Measurements from ENCODE around the gene PTPRN2.
"Not testable (repeated sequence)": the region's sequence is repeated elsewhere in the genome, so short reads cannot be mapped to it uniquely, and the experiment has no call there.

PTPRN2 gene

DNA sequence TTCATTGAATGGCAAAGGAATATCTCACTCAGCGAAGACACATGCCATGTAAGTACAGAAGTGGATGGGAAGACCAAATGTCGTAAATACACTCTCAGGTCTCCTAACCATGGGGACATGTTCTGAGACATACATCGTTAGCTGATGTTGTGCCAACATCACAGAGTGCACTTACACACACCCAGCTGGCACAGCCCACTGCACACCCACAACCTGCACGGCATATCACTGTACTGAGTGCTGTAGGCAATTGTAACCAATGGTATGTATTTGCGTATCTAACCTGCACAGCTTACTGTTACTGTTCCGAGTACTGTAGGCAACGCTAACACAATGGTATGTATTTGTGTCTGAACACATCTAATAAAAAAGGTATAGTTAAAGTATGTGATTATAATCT lies 550.4 kb downstream of the PTPRN2 start:
- FAIRE-seq = no peak
- DNase-seq (ENCODE audit: insufficient read length, low spot score) = no peak

DNA sequence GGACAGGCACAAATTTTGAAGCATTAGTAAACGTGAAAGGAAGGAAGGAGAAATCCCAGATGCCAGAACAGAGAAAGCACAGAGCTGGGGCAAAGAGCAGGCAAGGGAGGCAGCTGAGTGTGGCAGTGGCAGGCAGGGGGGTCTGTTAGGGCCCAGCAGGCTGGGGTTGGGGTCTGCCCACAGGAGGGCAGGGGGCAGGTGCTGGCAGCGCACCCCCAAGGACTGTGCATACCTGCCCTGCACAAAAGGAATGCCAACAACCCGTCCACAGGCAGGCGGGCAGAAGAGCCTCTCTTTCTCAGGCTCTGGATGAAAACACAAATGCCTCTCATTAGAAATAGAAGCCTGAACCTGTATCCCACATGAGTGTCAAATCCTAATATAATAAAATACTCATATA lies 552.3 kb downstream of the PTPRN2 start:
- TF ChIP-seq POLR2A (IDR thresholded peaks at IDR 0.05; ENCODE audit: low read depth, low read length) = no peak
- no peak for DNase-seq (ENCODE audit: insufficient read length, low spot score)
- no peak for FAIRE-seq

More for the DNA sequence above, 550.4 kb downstream of the PTPRN2 start:
- TF ChIP-seq POLR2A (IDR thresholded peaks at IDR 0.05; ENCODE audit: low read depth, low read length) = no peak

DNA sequence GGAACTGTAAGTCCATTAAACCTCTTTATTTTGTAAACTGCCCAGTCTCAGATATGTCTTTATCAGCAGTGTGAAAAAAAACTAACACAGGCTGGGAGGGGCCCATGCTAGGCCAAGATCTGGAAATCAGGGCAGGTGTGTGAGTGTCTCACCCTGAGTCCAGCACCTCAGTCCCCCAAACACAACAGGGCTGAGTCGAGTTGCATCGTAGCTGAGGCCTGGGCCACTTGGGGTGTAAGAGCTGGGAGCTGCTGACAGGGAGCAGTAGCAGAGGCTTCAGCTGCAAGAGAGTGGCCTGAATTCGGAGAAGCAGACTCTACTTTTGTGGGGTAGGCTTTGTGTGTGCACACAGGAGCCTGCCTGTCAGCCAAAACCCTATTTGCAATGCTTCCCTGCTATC lies 553.1 kb downstream of the PTPRN2 start:
- DNase-seq (ENCODE audit: insufficient read length, low spot score) (no peak), FAIRE-seq (no peak)
- no peak for TF ChIP-seq POLR2A (IDR thresholded peaks at IDR 0.05; ENCODE audit: low read depth, low read length)

DNA sequence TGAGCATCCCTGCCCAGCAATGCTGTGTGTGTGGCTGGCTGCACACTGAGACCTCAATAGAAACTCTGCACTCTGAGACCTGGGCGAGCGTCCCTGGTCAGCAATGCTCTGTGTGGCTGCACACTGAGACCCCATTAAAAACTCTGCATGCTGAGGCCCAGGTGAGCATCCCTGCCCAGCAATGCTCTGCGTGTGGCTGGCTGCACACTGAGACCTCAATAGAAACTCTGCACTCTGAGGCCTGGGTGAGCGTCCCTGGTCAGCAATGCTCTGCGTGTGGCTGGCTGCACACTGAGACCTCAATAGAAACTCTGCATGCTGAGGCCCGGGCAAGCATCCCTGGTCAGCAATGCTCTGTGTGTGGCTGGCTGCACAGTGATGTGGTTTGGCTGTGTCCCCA lies 553.7 kb downstream of the PTPRN2 start:
- FAIRE-seq; DNase-seq (ENCODE audit: insufficient read length, low spot score): not testable (repeated sequence)

DNA sequence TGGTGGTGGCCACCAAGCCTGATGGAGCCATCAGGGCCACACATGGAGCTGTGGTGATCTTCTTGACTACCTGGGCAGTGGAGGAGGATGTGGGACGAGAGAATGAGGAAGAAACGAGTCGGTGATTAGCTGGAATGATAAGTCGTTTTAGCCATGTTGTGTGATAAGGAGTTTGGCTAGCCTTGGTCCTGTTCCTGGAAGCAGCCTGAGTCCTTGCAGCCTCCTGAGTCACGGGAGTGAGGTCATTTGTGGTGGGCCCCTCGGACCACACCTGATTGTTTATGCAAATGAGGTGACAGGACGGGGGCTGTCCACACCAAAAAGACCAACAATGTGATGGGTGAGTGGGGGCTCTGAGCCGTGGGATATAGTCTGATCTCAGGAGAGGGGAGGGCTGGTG lies 554.4 kb downstream of the PTPRN2 start:
- no peak for TF ChIP-seq POLR2A (IDR thresholded peaks at IDR 0.05; ENCODE audit: low read depth, low read length)
- DNase-seq (ENCODE audit: insufficient read length, low spot score) = no peak
- FAIRE-seq = no peak

DNA sequence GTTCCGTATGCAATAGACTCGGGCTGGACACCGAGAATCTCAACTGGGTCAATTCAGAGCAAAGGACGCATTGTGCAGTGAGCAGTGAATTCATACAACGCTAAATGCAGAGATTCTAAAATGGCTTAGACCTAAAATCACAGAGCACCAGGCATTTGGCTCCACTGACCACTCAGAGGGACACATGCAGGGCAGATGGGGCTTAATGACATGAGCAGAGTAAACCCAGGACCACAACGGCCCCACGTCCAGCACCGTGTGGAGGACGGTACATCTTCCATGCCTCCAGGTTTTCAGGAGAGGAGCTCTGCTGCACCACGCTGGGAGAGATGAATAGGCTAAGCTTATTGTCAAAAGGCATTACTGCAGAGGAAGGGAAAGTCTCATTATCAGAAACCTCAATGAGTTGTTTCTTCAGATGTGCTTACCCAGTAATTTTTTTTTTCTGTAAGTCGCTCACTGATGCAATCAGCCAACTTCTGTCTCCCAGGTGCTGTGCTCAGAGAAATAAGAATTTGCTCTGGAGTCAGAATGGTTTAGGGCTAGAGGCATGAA lies 555.0 kb downstream of the PTPRN2 start:
- TF ChIP-seq POLR2A (IDR thresholded peaks at IDR 0.05; ENCODE audit: low read depth, low read length) = no peak
- no peak for FAIRE-seq
- DNase-seq (ENCODE audit: insufficient read length, low spot score) = no peak

DNA sequence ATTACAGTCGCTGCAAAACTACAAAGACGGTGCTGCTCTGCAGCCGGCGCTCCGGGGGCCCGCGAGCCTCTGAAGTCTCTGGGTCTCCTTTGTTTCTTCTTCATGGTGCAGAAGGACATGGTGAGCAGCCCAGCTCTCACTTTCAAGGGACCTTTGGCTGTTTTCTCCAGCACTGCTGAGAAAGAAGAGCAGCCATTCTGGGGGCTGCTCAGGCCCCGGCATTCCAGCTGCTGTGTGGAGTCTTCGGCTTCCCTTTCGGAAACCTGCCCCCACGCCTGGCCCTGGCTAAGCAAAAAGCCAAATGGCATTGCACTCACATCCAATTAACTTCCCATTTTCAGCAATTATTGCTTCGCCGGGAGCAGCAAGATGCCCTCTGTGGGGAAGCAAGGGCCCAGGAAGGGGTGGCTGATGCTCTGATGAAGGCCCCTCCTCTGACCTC lies 555.7 kb downstream of the PTPRN2 start:
- FAIRE-seq = no peak
- no peak for TF ChIP-seq POLR2A (IDR thresholded peaks at IDR 0.05; ENCODE audit: low read depth, low read length)
- no peak for DNase-seq (ENCODE audit: insufficient read length, low spot score)

DNA sequence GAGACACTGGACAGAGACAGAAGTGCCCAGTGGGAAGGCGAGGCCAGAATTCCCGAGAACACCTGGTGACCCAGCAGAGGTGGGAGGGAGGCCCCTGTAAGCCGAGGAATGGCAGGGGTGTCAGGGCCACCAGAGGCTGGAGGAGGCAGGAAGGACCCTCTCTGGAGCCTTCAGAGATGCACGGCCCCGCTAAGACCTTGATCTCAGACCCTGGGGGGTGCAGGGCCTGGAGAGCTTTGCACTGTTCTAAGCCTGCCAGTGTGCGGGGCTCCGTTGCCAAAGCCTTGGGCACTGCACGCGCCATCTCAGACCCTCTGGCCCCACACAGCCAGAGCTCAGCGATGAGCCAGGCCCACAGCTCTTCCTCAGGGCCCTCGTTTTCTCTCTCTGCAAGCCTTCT lies 557.1 kb downstream of the PTPRN2 start:
- DNase-seq (ENCODE audit: insufficient read length, low spot score) = no peak
- no peak for TF ChIP-seq POLR2A (IDR thresholded peaks at IDR 0.05; ENCODE audit: low read depth, low read length)
- FAIRE-seq = no peak

DNA sequence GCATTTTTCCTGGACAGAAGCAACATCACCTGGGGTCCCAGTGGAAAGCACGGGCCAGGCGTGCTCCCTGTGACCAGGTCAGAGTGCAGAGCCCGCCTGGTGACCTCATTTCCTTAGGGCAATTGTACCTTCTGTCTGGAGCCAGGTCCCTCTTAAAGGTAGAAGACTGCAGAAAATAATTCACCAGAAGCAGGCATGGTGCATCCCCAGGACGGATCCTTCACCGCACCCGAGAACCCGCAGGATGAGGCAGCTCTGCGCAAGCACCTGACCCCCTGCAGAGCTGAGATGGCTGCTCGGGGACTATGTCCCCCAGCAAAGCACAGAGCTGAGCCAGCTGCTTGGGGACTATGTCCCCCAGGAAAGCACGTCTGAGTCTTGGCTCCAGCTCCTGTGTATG lies 557.6 kb downstream of the PTPRN2 start:
- DNase-seq (ENCODE audit: insufficient read length, low spot score) (no peak), FAIRE-seq (no peak)
- TF ChIP-seq POLR2A (IDR thresholded peaks at IDR 0.05; ENCODE audit: low read depth, low read length) = no peak

DNA sequence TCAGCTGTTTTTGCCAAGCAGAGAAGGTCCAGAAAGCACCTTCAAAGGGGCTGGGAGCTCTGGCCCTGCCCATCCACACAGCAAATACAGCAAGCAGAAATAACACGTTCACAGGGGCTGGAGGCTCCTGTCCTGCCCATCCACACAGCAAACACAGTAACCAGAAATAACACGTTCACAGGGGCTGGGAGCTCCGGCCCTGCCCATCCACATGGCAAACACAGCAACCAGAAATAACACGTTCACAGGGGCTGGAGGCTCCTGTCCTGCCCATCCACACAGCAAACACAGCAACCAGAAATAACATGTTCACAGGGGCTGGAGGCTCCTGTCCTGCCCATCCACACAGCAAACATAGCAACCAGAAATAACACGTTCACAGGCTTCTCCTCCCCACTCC lies 558.1 kb downstream of the PTPRN2 start:
- TF ChIP-seq POLR2A (IDR thresholded peaks at IDR 0.05; ENCODE audit: low read depth, low read length) = no peak
- FAIRE-seq = no peak
- DNase-seq (ENCODE audit: insufficient read length, low spot score) = no peak

DNA sequence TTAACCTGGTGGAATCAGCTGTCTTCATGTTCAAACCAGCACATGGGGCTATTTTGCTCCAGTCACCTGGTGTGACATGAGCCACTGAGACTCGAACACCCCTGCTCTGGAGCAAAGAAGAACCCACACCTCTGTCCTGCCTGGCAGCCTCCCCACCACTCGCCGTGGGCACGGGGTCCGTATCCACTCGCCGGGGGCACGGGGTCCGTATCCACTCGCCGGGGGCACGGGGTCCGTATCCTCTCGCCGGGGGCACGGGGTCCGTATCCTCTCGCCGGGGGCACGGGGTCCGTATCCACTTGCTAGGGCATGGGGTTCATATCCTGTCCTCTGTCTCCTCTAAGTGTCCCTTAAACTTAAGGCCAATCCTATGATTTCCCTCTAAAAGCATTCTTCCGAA lies 558.7 kb downstream of the PTPRN2 start:
- DNase-seq (ENCODE audit: insufficient read length, low spot score) (no peak), FAIRE-seq (no peak)
- no peak for TF ChIP-seq POLR2A (IDR thresholded peaks at IDR 0.05; ENCODE audit: low read depth, low read length)

DNA sequence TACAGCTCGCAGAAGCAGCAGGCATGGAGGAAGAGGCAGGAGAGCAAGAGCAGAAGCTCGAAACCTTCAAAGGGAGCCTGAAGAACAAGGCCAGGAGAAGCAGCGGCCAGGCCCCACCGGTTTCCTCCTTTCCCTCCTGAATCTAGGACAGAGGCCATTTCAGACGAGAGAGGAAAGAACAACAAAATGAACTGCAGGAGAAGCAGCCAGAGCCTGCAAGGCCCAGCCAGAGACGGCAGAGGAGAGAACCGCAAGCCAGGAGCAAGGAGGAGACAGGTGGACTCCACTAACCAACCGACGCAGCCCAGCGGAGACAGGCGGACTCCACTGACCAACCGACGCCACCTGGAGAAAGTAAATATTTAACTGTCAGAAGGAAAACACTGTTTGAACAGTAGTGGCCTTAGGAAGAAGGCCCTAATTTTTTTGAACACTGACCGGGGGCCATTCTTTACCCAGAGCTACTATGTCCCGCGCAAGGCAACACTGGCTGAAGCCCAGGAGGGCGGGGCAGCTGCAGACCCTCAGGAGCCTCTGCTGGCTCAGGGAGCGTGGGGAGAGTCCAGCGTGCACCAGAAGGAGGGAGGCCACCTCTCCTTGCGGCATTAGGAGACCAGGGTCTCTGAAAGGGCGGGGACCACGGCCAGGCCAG lies 559.2 kb downstream of the PTPRN2 start:
- no peak for TF ChIP-seq POLR2A (IDR thresholded peaks at IDR 0.05; ENCODE audit: low read depth, low read length)
- FAIRE-seq (no peak), DNase-seq (ENCODE audit: insufficient read length, low spot score) (no peak)

DNA sequence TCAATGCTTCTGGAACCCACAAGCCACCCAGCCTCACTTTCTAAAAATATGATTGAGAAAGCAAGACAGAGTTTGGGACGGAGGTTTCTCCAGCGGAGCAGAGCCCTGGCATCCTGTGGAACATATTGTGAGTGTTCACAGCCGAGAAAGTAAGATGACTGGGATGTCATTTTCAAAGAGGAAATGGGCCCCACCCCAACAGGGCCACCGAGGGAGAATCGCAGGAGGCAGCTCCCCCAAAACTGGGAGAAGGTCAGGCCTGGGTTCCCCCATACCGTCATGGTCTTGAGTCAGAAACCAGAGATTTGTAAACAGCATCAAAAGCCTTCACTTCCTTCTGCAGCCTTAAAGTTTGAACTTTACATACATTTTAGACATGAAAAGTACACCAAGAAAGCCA lies 560.0 kb downstream of the PTPRN2 start:
- no peak for FAIRE-seq
- TF ChIP-seq POLR2A (IDR thresholded peaks at IDR 0.05; ENCODE audit: low read depth, low read length) = no peak
- DNase-seq (ENCODE audit: insufficient read length, low spot score) = no peak

DNA sequence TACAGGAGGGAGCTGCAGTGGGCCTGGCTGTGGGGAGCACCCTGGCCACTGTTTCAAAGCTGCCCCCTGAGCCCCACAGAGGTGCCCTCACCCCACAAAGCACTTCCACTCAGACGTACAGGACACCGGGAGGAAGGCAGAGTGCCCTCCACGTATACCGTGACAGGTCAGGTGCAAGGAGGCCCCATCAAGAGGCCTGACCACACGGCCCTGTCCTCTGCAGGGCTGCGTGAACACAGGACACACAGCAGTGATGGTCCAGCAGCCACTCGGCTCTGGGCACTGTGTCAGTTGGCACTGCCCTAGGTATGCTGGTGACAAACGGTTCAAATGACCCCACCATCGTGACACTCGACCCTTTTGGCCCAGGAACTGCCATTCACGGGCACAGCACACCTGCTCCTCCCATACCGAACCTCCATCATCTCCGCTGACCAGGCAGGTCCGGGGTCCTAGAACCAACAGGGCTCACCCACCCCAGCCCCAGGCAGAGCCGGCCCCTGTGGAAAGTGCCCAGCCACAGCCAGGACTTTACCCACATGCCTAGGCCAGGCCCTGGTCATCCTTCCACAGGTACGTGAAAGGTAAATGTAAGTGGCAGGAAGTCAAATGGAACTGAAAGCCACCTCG lies 560.9 kb downstream of the PTPRN2 start:
- FAIRE-seq (no peak), DNase-seq (ENCODE audit: insufficient read length, low spot score) (no peak)
- no peak for TF ChIP-seq POLR2A (IDR thresholded peaks at IDR 0.05; ENCODE audit: low read depth, low read length)
